BLaER1 treated with 17β-estradiol and CSF1 and Interleukin-3, amounts not matched to agents 10 nM and 100 nM (cell line): ENCODE measurements around the gene FASTKD1.
"Not testable (repeated sequence)": the region's sequence is repeated elsewhere in the genome, so short reads cannot be mapped to it uniquely, and the experiment has no call there.

Experiments used
- H3K27ac ChIP-seq, 11 experiments: shearing (Covaris generic); formaldehyde crosslinking; 2 replicates each; pipeline ENCODE4 v1.8.1; 2022
- H3K27me3 ChIP-seq, 11 experiments: shearing (Covaris generic); formaldehyde crosslinking; 2 replicates each; pipeline ENCODE4 v1.8.1; 2022
- H3K36me3 ChIP-seq, 11 experiments: shearing (Covaris generic); formaldehyde crosslinking; 2 replicates each; pipeline ENCODE4 v1.8.1; 2022
- H3K4me1 ChIP-seq, 10 experiments: shearing (Covaris generic); formaldehyde crosslinking; 2 replicates each; pipeline ENCODE4 v1.8.1; 2022
- H3K4me2 ChIP-seq, 11 experiments: shearing (Covaris generic); formaldehyde crosslinking; 2 replicates each; pipeline ENCODE4 v1.8.1; 2022
- H3K4me3 ChIP-seq, 10 experiments: shearing (Covaris generic); formaldehyde crosslinking; 2 replicates each; pipeline ENCODE4 v1.8.1; 2022
- H3K9ac ChIP-seq, 11 experiments: shearing (Covaris generic); formaldehyde crosslinking; 2 replicates each; pipeline ENCODE4 v1.8.1; 2022
- H3K9me3 ChIP-seq, 11 experiments: shearing (Covaris generic); formaldehyde crosslinking; replicated peaks in 1 of 11; 2 replicates each; pipeline ENCODE4 v1.8.1; 2022
- H4K20me1 ChIP-seq, 11 experiments: shearing (Covaris generic); formaldehyde crosslinking; 2 replicates each; pipeline ENCODE4 v1.8.1; 2022
- Cebpa-rat ChIP-seq, 11 experiments: shearing (Covaris generic); IDR thresholded peaks; 2 replicates each; pipeline ENCODE4 v1.8.1; 2022

The FASTKD1 gene

GRCh38 chr2:169573974-169574299, 272 bp upstream of the FASTKD1 start:
- H3K9ac ChIP-seq = peak overlapping the region in 9 of 11 experiments; percentile 80 to 91 (median 88); a peak in 14 of 22 replicates

DNA sequence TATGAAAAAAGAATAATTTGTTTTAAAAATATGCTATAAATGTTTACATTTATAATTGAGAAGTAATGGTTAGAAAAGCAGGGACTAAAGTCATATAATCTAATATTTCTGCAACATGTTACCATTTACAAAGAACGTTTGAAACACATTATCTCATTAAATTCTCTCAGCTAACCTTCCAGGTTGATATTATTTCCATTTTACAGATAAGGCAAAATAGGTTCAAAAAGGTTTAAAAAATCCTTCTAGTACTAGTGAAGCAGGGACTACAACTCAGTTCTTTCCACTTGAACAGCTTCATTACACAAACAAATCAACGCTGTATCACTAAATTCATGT, 875 bp downstream of the FASTKD1 start:
- Histone ChIP-seq H3K4me3 (peak overlapping the region; percentile 75 to 94 (median 85)), H4K20me1 (peaks cover 0 to 27% (median 4%) of the 10 kb centered on the region in 11 experiments; a peak in 5 of 22 replicates), H3K4me2 (peak overlapping the region; percentile 72 to 92 (median 83)), H3K27me3 (no peaks in the 10 kb centered on the region), H3K4me1 (peaks cover 14 to 36% (median 30%) of the 10 kb centered on the region in 10 experiments; a peak in 19 of 20 replicates), H3K36me3 (peaks cover 5 to 37% (median 24%) of the 10 kb centered on the region in 11 experiments; a peak in 18 of 22 replicates), H3K27ac (peak overlapping the region in 10 of 11 experiments; percentile 59 to 88 (median 83); a peak in 18 of 22 replicates), H3K9ac (peak overlapping the region; percentile 80 to 91 (median 87)), H3K9me3 (peaks cover 0 to 8% (median 0%) of the 10 kb centered on the region in 11 experiments; a peak in 2 of 22 replicates)
- no peak for TF ChIP-seq Cebpa-rat (IDR thresholded peaks at IDR 0.05)

More at GRCh38 chr2:169573974-169574299, 272 bp upstream of the FASTKD1 start:
- TF ChIP-seq Cebpa-rat (IDR thresholded peaks at IDR 0.05) = no peak
- H3K9me3 ChIP-seq = peaks cover 0 to 8% (median 0%) of the 10 kb centered on the region in 11 experiments; a peak in 2 of 22 replicates
- peak overlapping the region; percentile 75 to 94 (median 85) for H3K4me3 ChIP-seq
- H3K27ac ChIP-seq = peak overlapping the region in 2 of 11 experiments; percentile 73 to 88; a peak in 3 of 22 replicates
- peaks cover 1 to 25% (median 12%) of the 10 kb centered on the region in 11 experiments; a peak in 16 of 22 replicates for H3K36me3 ChIP-seq
- H4K20me1 ChIP-seq = peaks cover 0 to 17% (median 4%) of the 10 kb centered on the region in 11 experiments; a peak in 5 of 22 replicates
- H3K4me2 ChIP-seq = no peak overlapping the region
- H3K4me1 ChIP-seq = peaks cover 14 to 36% (median 30%) of the 10 kb centered on the region in 10 experiments; a peak in 19 of 20 replicates
- no peaks in the 10 kb centered on the region for H3K27me3 ChIP-seq

GRCh38 chr2:169572189-169572588, 1.5 kb downstream of the FASTKD1 start:
- no peak for TF ChIP-seq Cebpa-rat (IDR thresholded peaks at IDR 0.05)
- Histone ChIP-seq H3K9ac (peak overlapping the region in 9 of 11 experiments; percentile 81 to 91 (median 88); a peak in 11 of 22 replicates), H4K20me1 (peaks cover 0 to 27% (median 4%) of the 10 kb centered on the region in 11 experiments; a peak in 5 of 22 replicates)

DNA sequence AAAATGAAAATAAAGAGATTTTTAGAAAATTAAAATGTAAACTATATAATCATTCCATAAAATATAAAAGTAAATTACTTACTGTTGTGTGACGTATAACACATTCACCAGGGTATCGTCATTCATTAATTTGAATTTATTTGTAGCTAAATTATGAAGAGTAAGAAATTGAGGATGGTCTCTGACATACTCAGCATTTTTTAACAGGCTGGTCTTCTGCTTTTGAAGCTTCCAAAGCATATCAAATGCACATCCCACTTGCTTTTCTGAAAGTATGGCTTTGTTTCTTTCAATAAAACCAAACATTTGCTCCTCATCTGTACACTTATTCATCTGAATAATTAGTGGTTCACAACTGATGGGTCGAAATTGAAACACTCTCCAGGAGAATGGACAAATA, 2.1 kb downstream of the FASTKD1 start:
- peaks cover 0 to 27% (median 4%) of the 10 kb centered on the region in 11 experiments; a peak in 5 of 22 replicates for H4K20me1 ChIP-seq
- peaks cover 8 to 49% (median 34%) of the 10 kb centered on the region in 11 experiments for H3K36me3 ChIP-seq
- no peak overlapping the region for H3K27ac ChIP-seq
- peak overlapping the region in 3 of 11 experiments; percentile 4 to 87 (median 81); a peak in 3 of 22 replicates for H3K9ac ChIP-seq
- H3K27me3 ChIP-seq = no peaks in the 10 kb centered on the region
- H3K4me1 ChIP-seq = peaks cover 14 to 36% (median 30%) of the 10 kb centered on the region in 10 experiments; a peak in 19 of 20 replicates
- H3K4me2 ChIP-seq = peak overlapping the region; percentile 25 to 92 (median 82); a peak in 21 of 22 replicates
- H3K9me3 ChIP-seq = peaks cover 0 to 8% (median 0%) of the 10 kb centered on the region in 11 experiments; a peak in 4 of 22 replicates
- peak overlapping the region in 5 of 10 experiments; percentile 25 to 87 (median 83); a peak in 6 of 20 replicates for H3K4me3 ChIP-seq
- TF ChIP-seq Cebpa-rat (IDR thresholded peaks at IDR 0.05) = no peak

More at GRCh38 chr2:169572189-169572588, 1.5 kb downstream of the FASTKD1 start:
- Histone ChIP-seq H3K9me3 (peaks cover 0 to 8% (median 0%) of the 10 kb centered on the region in 11 experiments; a peak in 2 of 22 replicates), H3K4me1 (peaks cover 14 to 36% (median 30%) of the 10 kb centered on the region in 10 experiments; a peak in 19 of 20 replicates), H3K36me3 (peaks cover 5 to 43% (median 28%) of the 10 kb centered on the region in 11 experiments; a peak in 20 of 22 replicates), H3K27me3 (no peaks in the 10 kb centered on the region), H3K4me3 (peak overlapping the region; percentile 75 to 94 (median 85); a peak in 13 of 20 replicates), H3K4me2 (peak overlapping the region; percentile 25 to 92 (median 82); a peak in 20 of 22 replicates), H3K27ac (peak overlapping the region in 1 of 11 experiments; percentile 79; a peak in 1 of 22 replicates)

- Histone ChIP-seq H3K4me1 (peaks cover 14 to 36% (median 30%) of the 10 kb centered on the region in 10 experiments; a peak in 19 of 20 replicates), H3K36me3 (peaks cover 16 to 57% (median 42%) of the 10 kb centered on the region in 11 experiments), H3K4me2 (peak overlapping the region; percentile 14 to 92 (median 72); a peak in 15 of 22 replicates), H3K9me3 (peaks cover 0 to 10% (median under 1%) of the 10 kb centered on the region in 11 experiments; a peak in 8 of 22 replicates), H4K20me1 (peaks cover 0 to 27% (median 4%) of the 10 kb centered on the region in 11 experiments; a peak in 5 of 22 replicates)
- H3K4me3 ChIP-seq, H3K27me3 ChIP-seq, H3K9ac ChIP-seq, H3K27ac ChIP-seq: not testable (repeated sequence)
Observed at GRCh38 chr2:169570752-169571151, 2.9 kb downstream of the FASTKD1 start.

- Histone ChIP-seq H3K27me3 (no peaks in the 10 kb centered on the region), H4K20me1 (peaks cover 0 to 27% (median 4%) of the 10 kb centered on the region in 11 experiments; a peak in 5 of 22 replicates), H3K27ac (no peak overlapping the region), H3K36me3 (peaks cover 21 to 65% (median 50%) of the 10 kb centered on the region in 11 experiments), H3K4me1 (peaks cover 14 to 36% (median 30%) of the 10 kb centered on the region in 10 experiments; a peak in 19 of 20 replicates), H3K9ac (no peak overlapping the region; a peak in 1 of 22 replicates), H3K9me3 (peaks cover 0 to 16% (median 5%) of the 10 kb centered on the region in 11 experiments; a peak in 7 of 22 replicates), H3K4me3 (no peak overlapping the region), H3K4me2 (peak overlapping the region; percentile 2 to 92 (median 28); a peak in 9 of 22 replicates)
- TF ChIP-seq Cebpa-rat (IDR thresholded peaks at IDR 0.05) = no peak
Observed at GRCh38 chr2:169569948-169570347, 3.7 kb downstream of the FASTKD1 start.

GRCh38 chr2:169565686-169566085, 8.0 kb downstream of the FASTKD1 start:
- H4K20me1 ChIP-seq = peaks cover 0 to 25% (median 0%) of the 10 kb centered on the region in 11 experiments; a peak in 6 of 22 replicates
- H3K4me1 ChIP-seq = peaks cover 3 to 15% (median 11%) of the 10 kb centered on the region in 10 experiments; a peak in 16 of 20 replicates
- no peak overlapping the region for H3K4me3 ChIP-seq
- H3K36me3 ChIP-seq = peaks cover 44 to 94% (median 74%) of the 10 kb centered on the region in 11 experiments
- TF ChIP-seq Cebpa-rat (IDR thresholded peaks at IDR 0.05) = no peak
- H3K27ac ChIP-seq = no peak overlapping the region
- H3K9me3 ChIP-seq = peaks cover 0 to 19% (median 8%) of the 10 kb centered on the region in 11 experiments; a peak in 10 of 22 replicates
- no peaks in the 10 kb centered on the region for H3K27me3 ChIP-seq
- H3K4me2 ChIP-seq = no peak overlapping the region
- H3K9ac ChIP-seq = no peak overlapping the region

- Histone ChIP-seq H3K4me3 (no peak overlapping the region), H3K27ac (no peak overlapping the region), H3K36me3 (peaks cover 47 to 85% (median 71%) of the 10 kb centered on the region in 11 experiments), H3K4me2 (no peak overlapping the region), H3K9me3 (peaks cover 0 to 19% (median 8%) of the 10 kb centered on the region in 11 experiments; a peak in 10 of 22 replicates), H4K20me1 (peaks cover 0 to 5% (median 0%) of the 10 kb centered on the region in 11 experiments; a peak in 2 of 22 replicates), H3K9ac (no peak overlapping the region), H3K4me1 (no peaks in the 10 kb centered on the region), H3K27me3 (no peaks in the 10 kb centered on the region)
- no peak for TF ChIP-seq Cebpa-rat (IDR thresholded peaks at IDR 0.05)
Observed at GRCh38 chr2:169562519-169562918, 11.1 kb downstream of the FASTKD1 start.

DNA sequence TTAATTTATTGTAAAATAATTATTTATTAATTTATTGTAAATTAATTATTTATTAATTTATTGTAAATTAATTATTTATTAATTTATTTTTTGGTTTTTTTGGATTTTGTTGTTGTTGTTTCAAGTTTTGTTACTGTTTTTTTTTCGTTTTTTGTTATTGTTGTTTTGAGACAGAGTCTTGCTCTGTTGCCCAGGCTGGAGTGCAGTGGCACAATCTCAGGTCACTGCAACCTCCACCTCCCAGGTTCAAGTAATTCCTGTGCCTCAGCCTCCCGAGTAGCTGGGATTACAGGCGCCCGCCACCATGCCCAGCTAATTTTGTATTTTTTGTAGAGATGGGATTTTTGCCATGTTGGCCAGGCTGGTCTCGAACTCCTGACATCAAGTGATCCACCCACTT, 11.6 kb downstream of the FASTKD1 start:
- H3K4me3 ChIP-seq, H4K20me1 ChIP-seq, H3K27me3 ChIP-seq, H3K4me2 ChIP-seq, H3K9ac ChIP-seq, H3K4me1 ChIP-seq, H3K27ac ChIP-seq: not testable (repeated sequence)
- peaks cover 45 to 82% (median 71%) of the 10 kb centered on the region in 11 experiments for H3K36me3 ChIP-seq
- peaks cover 0 to 19% (median 8%) of the 10 kb centered on the region in 11 experiments; a peak in 10 of 22 replicates for H3K9me3 ChIP-seq
